ENCODE results near the gene KCNH2. TPM values are rescaled to one million over a fixed set of nuclear protein-coding genes. Genes with fewer than 3 reads are reported as not detected.
A peak's percentile ranks its signal among the peaks of the same experiment; 100 is the strongest.

KCNH2 gene
- total and polyA plus RNA-seq, 4 donors = 0.18 to 74.6 (median 0.33) TPM; not detected in 1

DNA sequence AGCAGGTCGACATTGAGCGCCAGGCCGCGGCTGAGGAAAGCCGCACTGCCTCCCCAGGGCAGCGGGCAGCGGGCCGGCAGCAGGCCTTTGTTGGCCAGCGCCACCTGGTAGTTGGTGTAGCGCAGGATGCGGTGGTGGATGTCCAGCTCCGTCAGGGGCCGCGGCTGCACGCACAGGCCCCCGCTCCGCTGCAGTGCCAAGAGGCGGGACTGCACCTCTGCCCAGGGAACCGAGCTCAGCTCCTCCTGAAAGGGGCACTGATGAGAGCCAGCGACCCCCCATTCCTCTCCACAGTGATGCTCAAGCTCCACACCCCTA is 41.0 kb upstream of the KCNH2 start (continued):
- TF ChIP-seq GABPA (IDR thresholded peaks at IDR 0.05 in 1 of 2, conservative IDR thresholded peaks at IDR 0.05 in 1 of 2) = no peak

DNA sequence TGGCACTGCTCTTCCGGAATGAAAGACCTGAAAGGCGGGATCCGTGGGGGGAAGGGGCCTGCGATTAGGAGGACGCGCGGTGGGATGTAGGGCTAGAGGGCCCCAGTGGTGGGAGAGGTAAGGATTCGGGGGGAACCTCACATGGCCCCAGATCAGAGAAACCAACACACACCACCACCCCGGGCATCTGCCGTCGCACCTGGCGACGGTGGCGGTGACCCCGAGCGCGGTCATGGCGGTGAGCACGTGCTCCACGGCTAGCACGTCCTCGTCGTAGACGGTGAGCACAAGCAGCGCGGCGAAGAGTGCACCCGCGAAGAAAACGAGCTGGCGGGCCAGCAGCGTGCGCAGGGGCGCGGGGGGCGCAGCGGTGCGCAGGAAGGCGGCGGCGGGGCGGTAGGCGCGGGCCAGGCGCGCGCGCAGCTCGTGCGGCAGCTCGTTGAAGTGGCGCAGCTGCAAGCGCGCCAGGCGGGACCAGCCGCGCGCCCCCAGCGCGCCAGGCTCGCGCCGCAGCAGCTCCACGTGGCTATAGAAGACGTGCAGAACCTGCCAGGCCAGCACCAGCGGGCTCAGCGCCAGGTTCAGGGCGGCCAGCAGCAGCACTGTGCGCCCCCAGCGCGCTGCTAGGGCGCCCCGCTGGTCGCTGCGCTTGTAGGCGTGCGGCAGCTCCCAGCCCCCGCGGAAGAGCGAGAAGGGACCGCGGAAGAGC is 40.5 kb upstream of the KCNH2 start:
- DNase-seq (ENCODE audit: low spot score) = no peak
- Histone ChIP-seq H3K4me1 (ENCODE audit: control insufficient read depth in 4 of 4, insufficient read depth in 4 of 4, low read length in 3 of 4) (peaks cover 6 to 19% (median 12%) of the 10 kb centered on the region in 4 donors), H3K36me3 (ENCODE audit: control insufficient read depth in 4 of 4, insufficient read depth in 3 of 4, low read depth in 1 of 4, low read length in 3 of 4) (no peaks in the 10 kb centered on the region), H3K4me3 (ENCODE audit: low read depth in 1 of 3, low read length in 3 of 3) (peak overlapping the region in 1 of 3 donors; percentile 26), H3K9me3 (ENCODE audit: control insufficient read depth in 4 of 4, low read length in 3 of 4) (no peaks in the 10 kb centered on the region), H3K27ac (ENCODE audit: low read depth in 1 of 2, low read length in 2 of 2) (no peak overlapping the region), H3K27me3 (ENCODE audit: control insufficient read depth in 4 of 4, insufficient read depth in 4 of 4, low read length in 3 of 4) (peaks cover 0 to 2% (median 0%) of the 10 kb centered on the region in 4 donors), H3K9ac (ENCODE audit: low read depth in 1 of 2, low read length in 2 of 2) (no peak overlapping the region)
- TF ChIP-seq, protein P1, sequence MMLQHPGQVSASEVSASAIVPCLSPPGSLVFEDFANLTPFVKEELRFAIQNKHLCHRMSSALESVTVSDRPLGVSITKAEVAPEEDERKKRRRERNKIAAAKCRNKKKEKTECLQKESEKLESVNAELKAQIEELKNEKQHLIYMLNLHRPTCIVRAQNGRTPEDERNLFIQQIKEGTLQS (IDR thresholded peaks at IDR 0.05) = no peak
- TF ChIP-seq TAF1 (conservative IDR thresholded peaks at IDR 0.05) = no peak
- no peak for TF ChIP-seq NR2F2 (IDR thresholded peaks at IDR 0.05)
- WGBS = 5% methylated on average over 82 of the region's 82 CpGs

DNA sequence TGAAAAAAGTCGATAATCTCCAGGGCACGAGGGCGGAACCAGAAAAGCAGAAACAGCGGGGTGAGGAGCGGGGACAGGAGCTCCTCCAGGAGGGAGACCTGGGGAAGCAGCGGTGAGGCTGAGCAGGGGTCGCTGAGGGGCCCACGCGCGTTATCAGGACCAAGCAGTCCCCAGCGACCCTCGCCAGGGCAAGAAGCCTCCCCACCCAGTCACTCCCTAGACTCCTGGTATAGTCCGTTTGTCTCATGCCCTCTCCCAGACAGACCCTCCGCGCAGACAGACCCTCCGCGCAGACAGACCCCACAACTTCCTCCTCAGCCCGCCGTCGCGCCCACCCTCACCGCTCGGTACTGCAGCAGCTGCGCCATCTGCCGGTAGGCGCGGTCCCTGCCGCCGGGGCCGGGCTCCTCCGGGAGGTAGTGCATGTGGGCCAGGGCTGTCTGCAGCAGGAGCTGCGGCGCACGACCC is 39.9 kb upstream of the KCNH2 start:
- TF ChIP-seq, protein P2, sequence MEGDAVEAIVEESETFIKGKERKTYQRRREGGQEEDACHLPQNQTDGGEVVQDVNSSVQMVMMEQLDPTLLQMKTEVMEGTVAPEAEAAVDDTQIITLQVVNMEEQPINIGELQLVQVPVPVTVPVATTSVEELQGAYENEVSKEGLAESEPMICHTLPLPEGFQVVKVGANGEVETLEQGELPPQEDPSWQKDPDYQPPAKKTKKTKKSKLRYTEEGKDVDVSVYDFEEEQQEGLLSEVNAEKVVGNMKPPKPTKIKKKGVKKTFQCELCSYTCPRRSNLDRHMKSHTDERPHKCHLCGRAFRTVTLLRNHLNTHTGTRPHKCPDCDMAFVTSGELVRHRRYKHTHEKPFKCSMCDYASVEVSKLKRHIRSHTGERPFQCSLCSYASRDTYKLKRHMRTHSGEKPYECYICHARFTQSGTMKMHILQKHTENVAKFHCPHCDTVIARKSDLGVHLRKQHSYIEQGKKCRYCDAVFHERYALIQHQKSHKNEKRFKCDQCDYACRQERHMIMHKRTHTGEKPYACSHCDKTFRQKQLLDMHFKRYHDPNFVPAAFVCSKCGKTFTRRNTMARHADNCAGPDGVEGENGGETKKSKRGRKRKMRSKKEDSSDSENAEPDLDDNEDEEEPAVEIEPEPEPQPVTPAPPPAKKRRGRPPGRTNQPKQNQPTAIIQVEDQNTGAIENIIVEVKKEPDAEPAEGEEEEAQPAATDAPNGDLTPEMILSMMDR (IDR thresholded peaks at IDR 0.05; ENCODE audit: low read depth, low read length, missing input control) = peak; percentile 71
- TF ChIP-seq EGR1 (IDR thresholded peaks at IDR 0.05; ENCODE audit: low read depth in 2 of 2) (no peak), RAD21 (IDR thresholded peaks at IDR 0.05) (peak; percentile 57 to 76), HNF4A (conservative IDR thresholded peaks at IDR 0.05) (no peak), SP1 (IDR thresholded peaks at IDR 0.05) (no peak), GABPA (IDR thresholded peaks at IDR 0.05 in 1 of 2, conservative IDR thresholded peaks at IDR 0.05 in 1 of 2) (no peak), FOXA1 (IDR thresholded peaks at IDR 0.05) (no peak), HNF4G (IDR thresholded peaks at IDR 0.05) (no peak)
- TF ChIP-seq, protein P3, sequence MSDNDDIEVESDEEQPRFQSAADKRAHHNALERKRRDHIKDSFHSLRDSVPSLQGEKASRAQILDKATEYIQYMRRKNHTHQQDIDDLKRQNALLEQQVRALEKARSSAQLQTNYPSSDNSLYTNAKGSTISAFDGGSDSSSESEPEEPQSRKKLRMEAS (IDR thresholded peaks at IDR 0.05) = no peak
- TF ChIP-seq, protein P1 (IDR thresholded peaks at IDR 0.05) = no peak
- TF ChIP-seq, protein P4, sequence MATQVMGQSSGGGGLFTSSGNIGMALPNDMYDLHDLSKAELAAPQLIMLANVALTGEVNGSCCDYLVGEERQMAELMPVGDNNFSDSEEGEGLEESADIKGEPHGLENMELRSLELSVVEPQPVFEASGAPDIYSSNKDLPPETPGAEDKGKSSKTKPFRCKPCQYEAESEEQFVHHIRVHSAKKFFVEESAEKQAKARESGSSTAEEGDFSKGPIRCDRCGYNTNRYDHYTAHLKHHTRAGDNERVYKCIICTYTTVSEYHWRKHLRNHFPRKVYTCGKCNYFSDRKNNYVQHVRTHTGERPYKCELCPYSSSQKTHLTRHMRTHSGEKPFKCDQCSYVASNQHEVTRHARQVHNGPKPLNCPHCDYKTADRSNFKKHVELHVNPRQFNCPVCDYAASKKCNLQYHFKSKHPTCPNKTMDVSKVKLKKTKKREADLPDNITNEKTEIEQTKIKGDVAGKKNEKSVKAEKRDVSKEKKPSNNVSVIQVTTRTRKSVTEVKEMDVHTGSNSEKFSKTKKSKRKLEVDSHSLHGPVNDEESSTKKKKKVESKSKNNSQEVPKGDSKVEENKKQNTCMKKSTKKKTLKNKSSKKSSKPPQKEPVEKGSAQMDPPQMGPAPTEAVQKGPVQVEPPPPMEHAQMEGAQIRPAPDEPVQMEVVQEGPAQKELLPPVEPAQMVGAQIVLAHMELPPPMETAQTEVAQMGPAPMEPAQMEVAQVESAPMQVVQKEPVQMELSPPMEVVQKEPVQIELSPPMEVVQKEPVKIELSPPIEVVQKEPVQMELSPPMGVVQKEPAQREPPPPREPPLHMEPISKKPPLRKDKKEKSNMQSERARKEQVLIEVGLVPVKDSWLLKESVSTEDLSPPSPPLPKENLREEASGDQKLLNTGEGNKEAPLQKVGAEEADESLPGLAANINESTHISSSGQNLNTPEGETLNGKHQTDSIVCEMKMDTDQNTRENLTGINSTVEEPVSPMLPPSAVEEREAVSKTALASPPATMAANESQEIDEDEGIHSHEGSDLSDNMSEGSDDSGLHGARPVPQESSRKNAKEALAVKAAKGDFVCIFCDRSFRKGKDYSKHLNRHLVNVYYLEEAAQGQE (IDR thresholded peaks at IDR 0.05) = no peak
- peak; percentile 79 for DNase-seq (ENCODE audit: low spot score)
- Histone ChIP-seq H3K4me3 (ENCODE audit: low read depth in 1 of 3, low read length in 3 of 3) (no peak overlapping the region), H3K4me1 (ENCODE audit: control insufficient read depth in 4 of 4, insufficient read depth in 4 of 4, low read length in 3 of 4) (peaks cover 6 to 23% (median 12%) of the 10 kb centered on the region in 4 donors), H3K27ac (ENCODE audit: low read depth in 1 of 2, low read length in 2 of 2) (no peak overlapping the region), H3K9ac (ENCODE audit: low read depth in 1 of 2, low read length in 2 of 2) (no peak overlapping the region), H3K36me3 (ENCODE audit: control insufficient read depth in 4 of 4, insufficient read depth in 3 of 4, low read depth in 1 of 4, low read length in 3 of 4) (no peaks in the 10 kb centered on the region), H3K27me3 (ENCODE audit: control insufficient read depth in 4 of 4, insufficient read depth in 4 of 4, low read length in 3 of 4) (peaks cover 0 to 2% (median 0%) of the 10 kb centered on the region in 4 donors), H3K9me3 (ENCODE audit: control insufficient read depth in 4 of 4, low read length in 3 of 4) (no peaks in the 10 kb centered on the region)
- 7% methylated on average over 34 of the region's 34 CpGs for WGBS
